ENCODE results near the gene CD300E.

DNA sequence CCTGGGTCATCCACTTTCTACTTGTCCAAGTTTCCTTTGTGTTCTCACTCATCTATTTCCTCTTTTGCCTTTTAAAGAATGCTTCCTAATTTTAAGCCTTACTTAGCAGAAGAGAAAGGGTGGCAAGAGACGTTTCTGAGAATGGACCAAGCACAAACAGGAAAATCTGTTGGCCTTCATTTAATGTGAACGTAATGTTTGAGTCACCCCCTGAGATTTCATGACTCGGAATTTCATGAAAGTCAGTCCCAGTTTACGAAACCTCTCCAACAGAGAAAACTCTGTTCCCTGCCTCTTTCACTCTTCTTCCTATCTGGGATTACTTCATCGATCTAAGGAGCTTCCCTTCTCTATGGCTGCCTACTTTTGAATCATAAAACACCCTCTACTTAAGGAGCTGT is at the start of gene CD300E:
- TF ChIP-seq, protein P1, sequence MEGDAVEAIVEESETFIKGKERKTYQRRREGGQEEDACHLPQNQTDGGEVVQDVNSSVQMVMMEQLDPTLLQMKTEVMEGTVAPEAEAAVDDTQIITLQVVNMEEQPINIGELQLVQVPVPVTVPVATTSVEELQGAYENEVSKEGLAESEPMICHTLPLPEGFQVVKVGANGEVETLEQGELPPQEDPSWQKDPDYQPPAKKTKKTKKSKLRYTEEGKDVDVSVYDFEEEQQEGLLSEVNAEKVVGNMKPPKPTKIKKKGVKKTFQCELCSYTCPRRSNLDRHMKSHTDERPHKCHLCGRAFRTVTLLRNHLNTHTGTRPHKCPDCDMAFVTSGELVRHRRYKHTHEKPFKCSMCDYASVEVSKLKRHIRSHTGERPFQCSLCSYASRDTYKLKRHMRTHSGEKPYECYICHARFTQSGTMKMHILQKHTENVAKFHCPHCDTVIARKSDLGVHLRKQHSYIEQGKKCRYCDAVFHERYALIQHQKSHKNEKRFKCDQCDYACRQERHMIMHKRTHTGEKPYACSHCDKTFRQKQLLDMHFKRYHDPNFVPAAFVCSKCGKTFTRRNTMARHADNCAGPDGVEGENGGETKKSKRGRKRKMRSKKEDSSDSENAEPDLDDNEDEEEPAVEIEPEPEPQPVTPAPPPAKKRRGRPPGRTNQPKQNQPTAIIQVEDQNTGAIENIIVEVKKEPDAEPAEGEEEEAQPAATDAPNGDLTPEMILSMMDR (optimal IDR thresholded peaks at IDR 0.05 in 1 of 3, IDR thresholded peaks at IDR 0.05 in 1 of 3, conservative IDR thresholded peaks at IDR 0.05 in 1 of 3; ENCODE audit: extremely low read depth in 1 of 3, insufficient read depth in 2 of 3, low read length in 3 of 3), result no peak
- TF ChIP-seq EZH2 (IDR thresholded peaks at IDR 0.05; ENCODE audit: low read length), result no peak

All from keratinocyte (primary cell).